Esophagus squamous epithelium (tissue), 5 donors: Measurements from ENCODE around the gene SLC2A13. TPM values are rescaled to one million over a fixed set of nuclear protein-coding genes. Genes with fewer than 3 reads are reported as not detected.
"Not testable (repeated sequence)": the region's sequence is repeated elsewhere in the genome, so short reads cannot be mapped to it uniquely, and the experiment has no call there.

Experiments used
- DNase-seq: peaks from one replicate; lab custom pipeline; 2025; lab: John Stamatoyannopoulos, UW
- H3K27ac ChIP-seq, 4 donors: fragments of 200-600 bp; sonication (generic); one replicate each; pipeline ENCODE4 v1.5.1; 2016 to 2019; ENCODE audit warnings: mild to moderate bottlenecking in 1 of 4
- H3K27me3 ChIP-seq, 4 donors: fragments of 200-600 bp; sonication (generic); 1 replicate in 3 of 4; 2 replicates in 1 of 4; pipeline versions ENCODE4 v1.5.1 to v1.6.0; 2017 to 2021; ENCODE audit warnings: antibody characterized with exemption in 1 of 4
- H3K36me3 ChIP-seq, 3 donors: fragments of 200-600 bp; sonication (generic); one replicate each; pipeline ENCODE4 v1.5.1; 2016 to 2019
- H3K4me1 ChIP-seq, 3 donors: fragments of 200-600 bp; sonication (generic); one replicate each; pipeline ENCODE4 v1.5.1; 2017 to 2019
- H3K4me3 ChIP-seq, 4 donors: fragments of 200-600 bp; sonication (generic); 1 replicate in 3 of 4; 2 replicates in 1 of 4; pipeline ENCODE4 v1.5.1; 2016 to 2019; ENCODE audit warnings: mild to moderate bottlenecking in 2 of 4, moderate library complexity in 1 of 4
- H3K9me3 ChIP-seq, 3 donors: fragments of 200-600 bp; sonication (generic); one replicate each; pipeline ENCODE4 v1.5.1; 2016 to 2019
- POLR2A ChIP-seq, 4 donors: fragments of 450-650 bp; IDR thresholded peaks; one replicate each; pipeline ENCODE4 v1.6.1; 2017; ENCODE audit warnings: antibody characterized with exemption in 4 of 4, mild to moderate bottlenecking in 4 of 4, moderate library complexity in 3 of 4
- WGBS, 2 donors: methylation state at CpG; one replicate each; pipeline ENCODE4 v1.1.5; 2018; 5-methylcytosine and 5-hydroxymethylcytosine counted together
- intact Hi-C: fragments of 100-400 bp; cut with DNase I; formaldehyde crosslinking; loops from one replicate; pipeline ENCODE4 v1.15.0; 2022
- total RNA-seq, 4 donors: library from RNA; depleted of rRNA; stranded (reverse); fragments of >200 nt; gene quantifications; one replicate each; pipeline ENCODE4 v1.1.0, GENCODE V29; 2016
- TF ChIP-seq, protein P1 (sequence below), 6 experiments: fragments of 450-650 bp in 4 of 6; fragments of 200-600 bp in 2 of 6; sonication (generic) in 2 of 6; IDR thresholded peaks; one replicate each; pipeline ENCODE4 v1.5.1; 2016 to 2019; ENCODE audit warnings: antibody characterized with exemption in 6 of 6, mild to moderate bottlenecking in 4 of 6, moderate library complexity in 4 of 6
- donor health status: DM: yes; HTN: yes; CAD: no.

SLC2A13 gene
- total RNA-seq, 4 donors from 2014 or later = 2.6 to 10.5 (median 4.0) TPM

DNA sequence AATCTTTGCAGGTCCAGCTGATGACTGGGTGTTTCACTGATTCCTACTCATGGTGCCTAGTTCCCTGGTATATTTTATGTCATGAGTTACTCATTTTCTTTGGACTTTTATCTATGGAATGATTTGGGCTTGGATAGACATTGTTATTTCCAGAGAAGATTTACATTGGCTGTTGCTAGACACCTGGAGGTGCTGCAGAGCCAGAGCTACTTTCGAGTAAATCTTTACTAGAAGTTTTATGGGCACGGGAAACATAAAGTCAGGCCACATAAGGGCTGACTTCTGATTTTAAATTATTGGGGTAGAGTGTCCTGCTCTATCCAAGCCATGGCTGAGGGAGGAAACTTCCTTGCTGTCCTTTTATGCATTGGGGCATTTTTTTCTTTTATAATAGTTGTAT lies 310.4 kb downstream of the SLC2A13 start:
- Histone ChIP-seq H3K27ac (no peak overlapping the region), H3K9me3 (no peaks in the 10 kb centered on the region), H3K4me1 (no peaks in the 10 kb centered on the region), H3K4me3 (no peak overlapping the region), H3K27me3 (no peaks in the 10 kb centered on the region), H3K36me3 (no peaks in the 10 kb centered on the region)
- WGBS, 2 donors = 88 to 93% methylated on average over 2 of the region's 2 CpGs
- no peak for TF ChIP-seq POLR2A (IDR thresholded peaks at IDR 0.05)
- TF ChIP-seq, protein P1, sequence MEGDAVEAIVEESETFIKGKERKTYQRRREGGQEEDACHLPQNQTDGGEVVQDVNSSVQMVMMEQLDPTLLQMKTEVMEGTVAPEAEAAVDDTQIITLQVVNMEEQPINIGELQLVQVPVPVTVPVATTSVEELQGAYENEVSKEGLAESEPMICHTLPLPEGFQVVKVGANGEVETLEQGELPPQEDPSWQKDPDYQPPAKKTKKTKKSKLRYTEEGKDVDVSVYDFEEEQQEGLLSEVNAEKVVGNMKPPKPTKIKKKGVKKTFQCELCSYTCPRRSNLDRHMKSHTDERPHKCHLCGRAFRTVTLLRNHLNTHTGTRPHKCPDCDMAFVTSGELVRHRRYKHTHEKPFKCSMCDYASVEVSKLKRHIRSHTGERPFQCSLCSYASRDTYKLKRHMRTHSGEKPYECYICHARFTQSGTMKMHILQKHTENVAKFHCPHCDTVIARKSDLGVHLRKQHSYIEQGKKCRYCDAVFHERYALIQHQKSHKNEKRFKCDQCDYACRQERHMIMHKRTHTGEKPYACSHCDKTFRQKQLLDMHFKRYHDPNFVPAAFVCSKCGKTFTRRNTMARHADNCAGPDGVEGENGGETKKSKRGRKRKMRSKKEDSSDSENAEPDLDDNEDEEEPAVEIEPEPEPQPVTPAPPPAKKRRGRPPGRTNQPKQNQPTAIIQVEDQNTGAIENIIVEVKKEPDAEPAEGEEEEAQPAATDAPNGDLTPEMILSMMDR (IDR thresholded peaks at IDR 0.05) = no peak
- no peak for DNase-seq
- intact Hi-C loops = no loop called here

GRCh38 chr12:39792938-39793337 lies 312.9 kb downstream of the SLC2A13 start:
- Histone ChIP-seq H3K27ac (no peak overlapping the region), H3K4me1 (no peaks in the 10 kb centered on the region)

DNA sequence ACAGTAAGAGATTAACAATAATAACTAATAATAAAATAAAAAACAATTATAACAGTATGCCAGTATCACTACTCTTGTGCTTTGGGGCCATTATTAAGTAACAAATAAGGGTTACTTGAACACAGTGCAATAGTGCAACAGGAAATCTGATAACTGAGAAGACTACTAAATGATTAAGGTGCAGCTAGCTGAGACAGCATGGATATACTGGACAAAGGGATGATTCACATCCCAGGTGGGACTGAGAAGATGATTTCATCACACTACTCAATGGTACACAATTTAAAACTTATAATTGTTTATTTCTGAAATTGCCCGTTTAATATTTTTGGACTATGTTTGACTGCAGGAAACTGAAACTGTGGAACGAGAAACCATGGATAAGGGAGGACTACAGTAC lies 317.6 kb downstream of the SLC2A13 start:
- Histone ChIP-seq H3K4me1 (no peaks in the 10 kb centered on the region), H3K27ac (no peak overlapping the region), H3K9me3 (no peaks in the 10 kb centered on the region), H3K36me3 (no peaks in the 10 kb centered on the region), H3K4me3 (no peak overlapping the region), H3K27me3 (no peaks in the 10 kb centered on the region)
- DNase-seq = no peak
- intact Hi-C loops = no loop called here
- 83 to 89% methylated on average over 2 of the region's 2 CpGs for WGBS, 2 donors
- TF ChIP-seq POLR2A (IDR thresholded peaks at IDR 0.05) = no peak
- TF ChIP-seq, protein P1 (IDR thresholded peaks at IDR 0.05) = no peak

More at GRCh38 chr12:39792938-39793337, 312.9 kb downstream of the SLC2A13 start:
- no peak for DNase-seq
- H3K36me3 ChIP-seq = no peaks in the 10 kb centered on the region
- 64 to 77% methylated on average over 1 of the region's 1 CpG for WGBS, 2 donors
- no peak overlapping the region for H3K4me3 ChIP-seq
- no peak for TF ChIP-seq POLR2A (IDR thresholded peaks at IDR 0.05)
- H3K9me3 ChIP-seq = no peaks in the 10 kb centered on the region
- no peaks in the 10 kb centered on the region for H3K27me3 ChIP-seq
- intact Hi-C loops = no loop called here

DNA sequence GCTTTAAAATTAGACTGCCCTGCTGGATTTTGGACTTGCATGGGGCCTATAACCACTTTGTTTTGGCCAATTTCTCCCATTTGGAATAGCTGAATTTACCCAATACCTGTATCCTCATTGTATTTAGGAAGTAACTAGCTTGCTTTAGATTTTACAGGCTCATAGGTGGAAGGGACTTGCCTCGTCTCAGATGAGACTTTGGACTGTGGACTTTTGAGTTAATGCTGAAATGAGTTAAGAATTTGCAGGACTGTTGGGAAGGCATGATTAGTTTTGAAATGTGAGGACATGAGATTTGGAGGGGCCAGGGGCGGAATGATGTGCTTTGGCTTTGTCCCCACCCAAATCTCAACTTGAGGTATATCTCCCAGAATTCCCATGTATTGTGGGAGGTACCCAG lies 320.1 kb downstream of the SLC2A13 start:
- H3K4me3 ChIP-seq, H3K9me3 ChIP-seq, intact Hi-C loops, H3K27me3 ChIP-seq, H3K27ac ChIP-seq, DNase-seq, H3K4me1 ChIP-seq, H3K36me3 ChIP-seq: not testable (repeated sequence)
- WGBS, 2 donors = 65 to 78% methylated on average over 2 of the region's 2 CpGs

- no peaks in the 10 kb centered on the region for H3K9me3 ChIP-seq
- H3K27ac ChIP-seq = no peak overlapping the region
- DNase-seq = no peak
- H3K4me3 ChIP-seq = no peak overlapping the region
- WGBS, 2 donors = 69 to 70% methylated on average over 7 of the region's 7 CpGs
- peaks cover 0 to 6% (median 0%) of the 10 kb centered on the region in 3 donors for H3K4me1 ChIP-seq
- intact Hi-C loops = no loop called here
- H3K36me3 ChIP-seq = no peaks in the 10 kb centered on the region
- TF ChIP-seq POLR2A (IDR thresholded peaks at IDR 0.05) = no peak
- TF ChIP-seq, protein P1 (IDR thresholded peaks at IDR 0.05) = no peak
- no peaks in the 10 kb centered on the region for H3K27me3 ChIP-seq
Measured at GRCh38 chr12:39782026-39782545, 323.8 kb downstream of the SLC2A13 start.

GRCh38 chr12:39780913-39781446 lies 324.9 kb downstream of the SLC2A13 start:
- H3K9me3 ChIP-seq = no peaks in the 10 kb centered on the region
- TF ChIP-seq, protein P1 (IDR thresholded peaks at IDR 0.05) = no peak
- no peak for TF ChIP-seq POLR2A (IDR thresholded peaks at IDR 0.05)
- no peaks in the 10 kb centered on the region for H3K36me3 ChIP-seq
- 24 to 34% methylated on average over 4 of the region's 4 CpGs for WGBS, 2 donors
- H3K27ac ChIP-seq = no peak overlapping the region
- H3K27me3 ChIP-seq = no peaks in the 10 kb centered on the region
- no peak overlapping the region for H3K4me3 ChIP-seq
- no peak for DNase-seq
- H3K4me1 ChIP-seq = peaks cover 0 to 6% (median 0%) of the 10 kb centered on the region in 3 donors
- intact Hi-C loops = no loop called here
